Gastrocnemius medialis (tissue), 4 donors: ENCODE results near the gene CHRNA5.

Experiments
- POLR2A ChIP-seq, 2 donors: fragments of 450-650 bp; IDR thresholded peaks; one replicate each; pipeline ENCODE4 v1.6.1; 2017; ENCODE audit warnings: antibody characterized with exemption in 2 of 2, mild to moderate bottlenecking in 2 of 2, moderate library complexity in 2 of 2
- TF ChIP-seq, protein P1 (sequence below), 5 experiments: fragments of 450-650 bp in 3 of 5; fragments of 200-600 bp in 2 of 5; sonication (generic) in 2 of 5; IDR thresholded peaks in 4 of 5; conservative IDR thresholded peaks in 1 of 5; 1 replicate in 4 of 5; 2 replicates in 1 of 5; pipeline ENCODE4 v1.5.1; 2016 to 2019; ENCODE audit warnings: antibody characterized with exemption in 5 of 5, mild to moderate bottlenecking in 3 of 5, moderate library complexity in 3 of 5

DNA sequence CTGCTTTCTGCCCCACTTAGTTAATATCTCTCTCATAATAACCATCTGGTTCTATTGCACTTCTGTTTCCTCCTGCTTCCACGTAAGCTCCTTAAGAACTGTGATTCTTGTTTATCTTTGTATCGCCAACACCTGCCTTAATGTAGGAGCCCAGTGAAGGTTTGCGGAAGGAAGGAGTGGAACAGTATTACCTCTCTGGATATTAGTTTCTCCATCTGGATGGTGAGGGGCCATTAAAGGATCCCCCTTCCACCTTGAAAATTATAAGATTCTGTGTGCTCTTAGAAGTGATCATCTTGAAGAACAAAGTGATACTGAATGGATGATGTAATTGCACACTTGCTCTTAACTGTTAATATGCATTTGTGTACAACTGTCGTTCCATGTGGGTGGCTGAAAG is 2.2 kb downstream of the CHRNA5 start:
- TF ChIP-seq, protein P1, sequence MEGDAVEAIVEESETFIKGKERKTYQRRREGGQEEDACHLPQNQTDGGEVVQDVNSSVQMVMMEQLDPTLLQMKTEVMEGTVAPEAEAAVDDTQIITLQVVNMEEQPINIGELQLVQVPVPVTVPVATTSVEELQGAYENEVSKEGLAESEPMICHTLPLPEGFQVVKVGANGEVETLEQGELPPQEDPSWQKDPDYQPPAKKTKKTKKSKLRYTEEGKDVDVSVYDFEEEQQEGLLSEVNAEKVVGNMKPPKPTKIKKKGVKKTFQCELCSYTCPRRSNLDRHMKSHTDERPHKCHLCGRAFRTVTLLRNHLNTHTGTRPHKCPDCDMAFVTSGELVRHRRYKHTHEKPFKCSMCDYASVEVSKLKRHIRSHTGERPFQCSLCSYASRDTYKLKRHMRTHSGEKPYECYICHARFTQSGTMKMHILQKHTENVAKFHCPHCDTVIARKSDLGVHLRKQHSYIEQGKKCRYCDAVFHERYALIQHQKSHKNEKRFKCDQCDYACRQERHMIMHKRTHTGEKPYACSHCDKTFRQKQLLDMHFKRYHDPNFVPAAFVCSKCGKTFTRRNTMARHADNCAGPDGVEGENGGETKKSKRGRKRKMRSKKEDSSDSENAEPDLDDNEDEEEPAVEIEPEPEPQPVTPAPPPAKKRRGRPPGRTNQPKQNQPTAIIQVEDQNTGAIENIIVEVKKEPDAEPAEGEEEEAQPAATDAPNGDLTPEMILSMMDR (IDR thresholded peaks at IDR 0.05 in 4 of 5, conservative IDR thresholded peaks at IDR 0.05 in 1 of 5) = no peak
- TF ChIP-seq POLR2A (IDR thresholded peaks at IDR 0.05) = no peak
